Cardiac septum (tissue), 1 donor: ENCODE data around the gene MRGPRF. TPM values are rescaled to one million over a fixed set of nuclear protein-coding genes. Genes with fewer than 3 reads are reported as not detected.

Experiments
- DNase-seq: peaks from one replicate; pipeline ENCODE4 v3.0.0-alpha.2; 2020; ENCODE audit warnings: low spot score
- intact Hi-C: fragments of 100-400 bp; cut with DNase I; formaldehyde crosslinking; loops from one replicate; pipeline ENCODE4 v1.14.0; 2022
- total RNA-seq: library from RNA; stranded (reverse); fragmentation: NEBNext Ultra II Directional; extraction: Animal tissue kit (Norgen Biotek cat#: 25700); gene quantifications from one replicate; pipeline ENCODE4 v1.2.1, GENCODE V29; 2021
- donor health status: DM: no; HTN: no; CAD: no.

Gene MRGPRF
- total RNA-seq, 1 donor from 2014 or later, result 2.3 TPM

GRCh38 chr11:69051381-69052342 is 38.6 kb upstream of the MRGPRF start:
- intact Hi-C loops, result no loop called here
- no peak for DNase-seq

- DNase-seq, result no peak
- intact Hi-C loops, result no loop called here
Measured at GRCh38 chr11:69050592-69051380, 37.7 kb upstream of the MRGPRF start.

- intact Hi-C loops, result loop anchor here (5.0 kb wide), 1 partner anchor 147 kb away; the partner anchor contains the start of genes IGHMBP2 and MRPL21
- no peak for DNase-seq
Measured at GRCh38 chr11:69049490-69049867, 36.4 kb upstream of the MRGPRF start.

- DNase-seq, result peak; percentile 95
- intact Hi-C loops, result loop anchor here (5.0 kb wide), 1 partner anchor 147 kb away; the partner anchor contains the start of genes IGHMBP2 and MRPL21
Measured at GRCh38 chr11:69048694-69049489, 35.8 kb upstream of the MRGPRF start, which contains the start of gene TPCN2. TPCN2 (plus strand) TSS chr11:69048932; CDS start chr11:69048998, 66 bp downstream.

- no peak for DNase-seq
- intact Hi-C loops, result loop anchor here (5.0 kb wide), 1 partner anchor 146 kb away; the partner anchor contains the start of genes IGHMBP2 and MRPL21
Measured at GRCh38 chr11:69048031-69048693, 35.1 kb upstream of the MRGPRF start.

- intact Hi-C loops, result loop anchor here (5.0 kb wide), 1 partner anchor 142 kb away; the partner anchor contains the start of genes IGHMBP2 and MRPL21
Measured at GRCh38 chr11:69044111-69045013, 31.3 kb upstream of the MRGPRF start.

GRCh38 chr11:69041516-69041915 is 28.5 kb upstream of the MRGPRF start:
- intact Hi-C loops, result no loop called here

More at GRCh38 chr11:69044111-69045013, 31.3 kb upstream of the MRGPRF start:
- DNase-seq, result peak; percentile 85

GRCh38 chr11:69040581-69041260 is 27.7 kb upstream of the MRGPRF start:
- DNase-seq, result no peak
- intact Hi-C loops, result no loop called here

More at GRCh38 chr11:69041516-69041915, 28.5 kb upstream of the MRGPRF start:
- no peak for DNase-seq

GRCh38 chr11:69040051-69040450 is 27.0 kb upstream of the MRGPRF start:
- DNase-seq, result no peak
- intact Hi-C loops, result no loop called here

- no peak for DNase-seq
- intact Hi-C loops, result no loop called here
Measured at GRCh38 chr11:69039501-69039900, 26.5 kb upstream of the MRGPRF start.

- intact Hi-C loops, result no loop called here
Measured at GRCh38 chr11:69037544-69037943, 24.5 kb upstream of the MRGPRF start.

GRCh38 chr11:69037074-69037473 is 24.0 kb upstream of the MRGPRF start:
- intact Hi-C loops, result no loop called here
- DNase-seq, result no peak

More at GRCh38 chr11:69037544-69037943, 24.5 kb upstream of the MRGPRF start:
- DNase-seq, result no peak

GRCh38 chr11:69035946-69036340 is 22.9 kb upstream of the MRGPRF start:
- intact Hi-C loops, result no loop called here
- no peak for DNase-seq

- DNase-seq, result no peak
- intact Hi-C loops, result no loop called here
Measured at GRCh38 chr11:69035150-69035945, 22.3 kb upstream of the MRGPRF start.

- intact Hi-C loops, result no loop called here
- DNase-seq, result no peak
Measured at GRCh38 chr11:69034123-69034867, 21.2 kb upstream of the MRGPRF start.

GRCh38 chr11:69033431-69033830 is 20.4 kb upstream of the MRGPRF start:
- intact Hi-C loops, result no loop called here
- DNase-seq, result no peak
